ENCODE measurements around the gene ELAVL1.

Gene ELAVL1

GRCh38 chr19:7917267-7918061 lies 88.0 kb downstream of the ELAVL1 start:
- peak overlapping the region; percentile 22; the same call in 1 of the 2 replicates for H3K4me3 ChIP-seq (ENCODE audit: low read depth, low read length)
- TF ChIP-seq CTCF (IDR thresholded peaks at IDR 0.05; ENCODE audit: low read depth, low read length): peak; percentile 60

- peak overlapping the region; percentile 14; the same call in 1 of the 2 replicates for H3K4me3 ChIP-seq (ENCODE audit: low read depth, low read length)
- TF ChIP-seq CTCF (IDR thresholded peaks at IDR 0.05; ENCODE audit: low read depth, low read length): no peak
Observed at GRCh38 chr19:7916955-7917266, 88.5 kb downstream of the ELAVL1 start.

- no peak for TF ChIP-seq CTCF (IDR thresholded peaks at IDR 0.05; ENCODE audit: low read depth, low read length)
- peak overlapping the region; percentile 47 for H3K4me3 ChIP-seq (ENCODE audit: low read depth, low read length)
Observed at GRCh38 chr19:7916103-7916954, 89.1 kb downstream of the ELAVL1 start.

- H3K4me3 ChIP-seq (ENCODE audit: low read depth, low read length): peak overlapping the region; percentile 47; the same call in 1 of the 2 replicates
- TF ChIP-seq CTCF (IDR thresholded peaks at IDR 0.05; ENCODE audit: low read depth, low read length): no peak
Observed at GRCh38 chr19:7915250-7916102, 90.0 kb downstream of the ELAVL1 start.

- no peak for TF ChIP-seq CTCF (IDR thresholded peaks at IDR 0.05; ENCODE audit: low read depth, low read length)
- H3K4me3 ChIP-seq (ENCODE audit: low read depth, low read length): no peak within 1 kb of the TSS
Observed at GRCh38 chr19:7914598-7915045, 90.8 kb downstream of the ELAVL1 start, which contains the start of gene TGFBR3L. Gene TGFBR3L, plus strand, starts transcription at chr19:7914830.

GRCh38 chr19:7914099-7914498 lies 91.3 kb downstream of the ELAVL1 start:
- no peak for TF ChIP-seq CTCF (IDR thresholded peaks at IDR 0.05; ENCODE audit: low read depth, low read length)
- H3K4me3 ChIP-seq (ENCODE audit: low read depth, low read length): no peak overlapping the region

All from WI38 (cell line).